ENCODE data around the gene RNF135. TPM values are rescaled to one million over a fixed set of nuclear protein-coding genes. Genes with fewer than 3 reads are reported as not detected.
A peak's percentile ranks its signal among the peaks of the same experiment; 100 is the strongest.
"Not testable (repeated sequence)": the region's sequence is repeated elsewhere in the genome, so short reads cannot be mapped to it uniquely, and the experiment has no call there.

Gene RNF135
- total RNA-seq, 1 donor = 10.7 TPM

DNA sequence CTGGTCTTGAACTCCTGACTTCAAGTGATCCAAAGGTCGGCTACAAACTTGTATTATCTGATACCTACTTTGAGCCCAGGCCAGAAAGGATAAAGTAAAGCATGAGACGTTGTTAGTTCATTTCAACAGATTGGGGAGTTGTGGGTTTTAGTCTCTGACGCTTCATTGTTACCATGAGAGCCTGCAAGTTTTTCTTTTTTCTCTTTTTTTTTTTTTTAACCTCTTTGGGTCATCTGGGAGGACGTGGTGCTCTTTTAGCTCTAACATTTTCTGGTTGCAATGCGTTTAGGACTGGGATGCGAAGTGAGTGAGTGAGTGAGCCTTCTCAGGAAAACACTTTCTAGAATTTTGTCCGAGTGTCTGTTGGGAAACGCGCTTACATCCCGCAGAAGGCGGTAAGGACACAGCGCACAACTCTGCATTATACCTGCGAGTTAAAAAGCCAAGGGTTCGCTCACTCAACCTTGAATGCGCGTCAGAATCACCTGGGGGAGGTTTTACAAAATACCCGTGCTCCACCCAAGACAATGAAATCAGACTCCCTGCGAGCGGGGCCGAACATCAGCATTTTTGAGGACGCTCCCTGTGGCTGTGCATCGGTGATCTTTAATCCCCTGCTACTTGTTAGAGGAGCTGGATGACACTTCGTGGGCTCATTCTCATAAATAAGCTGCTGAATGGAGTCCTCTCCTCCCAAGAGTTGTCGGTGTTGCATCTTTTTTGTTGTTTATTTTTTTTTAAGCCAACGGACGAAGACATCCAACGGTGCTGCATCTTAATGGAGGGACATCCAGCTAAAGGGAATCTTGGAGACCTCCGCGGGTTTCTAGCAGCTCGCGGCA is 629 bp upstream of the RNF135 start:
- H3K4me3 ChIP-seq (ENCODE audit: low read depth, low read length) = peak overlapping the region; percentile 74
- peak; percentile 73 for TF ChIP-seq CTCF (IDR thresholded peaks at IDR 0.05; ENCODE audit: insufficient read depth, low read length)
- peak; percentile 62 for DNase-seq (ENCODE audit: low read depth)

- H3K4me3 ChIP-seq (ENCODE audit: low read depth, low read length) = no peak overlapping the region
- DNase-seq (ENCODE audit: low read depth) = no peak
- no peak for TF ChIP-seq CTCF (IDR thresholded peaks at IDR 0.05; ENCODE audit: insufficient read depth, low read length)
Observed at GRCh38 chr17:30975042-30975820, 4.4 kb downstream of the RNF135 start.

DNA sequence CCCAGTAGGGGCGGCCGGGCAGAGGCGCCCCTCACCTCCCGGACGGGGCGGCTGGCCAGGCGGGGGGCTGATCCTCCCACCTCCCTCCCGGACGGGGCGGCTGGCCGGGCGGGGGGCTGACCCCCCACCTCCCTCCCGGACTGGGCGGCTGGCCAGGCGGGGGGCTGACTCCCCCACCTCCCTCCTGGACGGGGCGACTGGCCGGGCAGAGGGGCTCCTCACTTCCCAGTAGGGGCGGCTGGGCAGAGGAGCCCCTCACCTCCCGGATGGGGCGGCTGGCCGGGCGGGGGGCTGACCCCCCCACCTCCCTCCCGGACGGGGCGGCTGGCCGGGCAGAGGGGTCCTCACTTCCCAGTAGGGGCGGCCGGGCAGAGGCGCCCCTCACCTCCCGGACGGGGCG is 9.1 kb downstream of the RNF135 start:
- not testable (repeated sequence) for H3K4me3 ChIP-seq (ENCODE audit: low read depth, low read length); DNase-seq (ENCODE audit: low read depth)

- no peak overlapping the region for H3K4me3 ChIP-seq (ENCODE audit: low read depth, low read length)
- no peak for DNase-seq (ENCODE audit: low read depth)
- TF ChIP-seq CTCF (IDR thresholded peaks at IDR 0.05; ENCODE audit: insufficient read depth, low read length) = no peak
Observed at GRCh38 chr17:30981531-30982519, 11.0 kb downstream of the RNF135 start.

DNA sequence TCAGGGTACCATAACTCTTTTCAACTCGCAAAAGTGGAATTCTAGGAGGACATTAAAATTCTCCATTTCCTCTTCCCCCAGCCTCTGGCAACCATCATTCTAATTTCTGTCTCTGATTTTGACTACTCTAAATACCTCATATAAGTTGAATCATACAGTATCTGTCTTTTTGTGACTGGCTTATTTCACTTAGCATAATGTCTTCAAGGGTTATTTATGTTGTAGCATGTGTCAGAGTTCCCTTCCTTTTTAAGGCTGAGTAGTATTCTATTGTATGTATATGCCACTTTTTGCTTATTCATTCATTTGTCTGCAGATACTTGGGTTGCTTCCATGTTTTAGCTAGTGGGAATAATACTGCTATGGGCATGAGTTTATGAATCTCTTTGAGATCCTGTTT is 12.0 kb downstream of the RNF135 start:
- no peak for TF ChIP-seq CTCF (IDR thresholded peaks at IDR 0.05; ENCODE audit: insufficient read depth, low read length)

DNA sequence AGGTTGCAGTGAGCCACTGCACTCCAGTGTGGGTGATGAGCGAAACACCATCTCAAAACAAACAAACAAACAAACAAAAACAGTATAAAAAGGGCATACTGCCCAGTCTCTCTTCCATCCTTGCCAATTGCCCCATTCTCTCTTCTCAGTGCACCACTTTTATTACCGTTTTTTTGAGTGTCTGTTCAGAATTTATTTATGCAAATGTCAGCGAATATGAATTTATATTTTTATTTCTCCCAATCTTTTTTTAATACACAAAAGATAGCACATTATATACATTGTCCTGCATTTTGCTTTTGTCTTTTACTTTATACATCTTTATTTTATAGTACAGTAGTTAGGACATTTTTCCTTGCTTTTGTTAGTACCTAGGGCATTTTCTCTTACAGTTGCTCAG is 19.6 kb downstream of the RNF135 start:
- no peak for TF ChIP-seq CTCF (IDR thresholded peaks at IDR 0.05; ENCODE audit: insufficient read depth, low read length)
- H3K4me3 ChIP-seq (ENCODE audit: low read depth, low read length) = no peak overlapping the region
- no peak for DNase-seq (ENCODE audit: low read depth)

More for the DNA sequence above, 12.0 kb downstream of the RNF135 start:
- DNase-seq (ENCODE audit: low read depth) = no peak
- no peak overlapping the region for H3K4me3 ChIP-seq (ENCODE audit: low read depth, low read length)
